ENCODE measurements around the gene PACS2.

The PACS2 gene

DNA sequence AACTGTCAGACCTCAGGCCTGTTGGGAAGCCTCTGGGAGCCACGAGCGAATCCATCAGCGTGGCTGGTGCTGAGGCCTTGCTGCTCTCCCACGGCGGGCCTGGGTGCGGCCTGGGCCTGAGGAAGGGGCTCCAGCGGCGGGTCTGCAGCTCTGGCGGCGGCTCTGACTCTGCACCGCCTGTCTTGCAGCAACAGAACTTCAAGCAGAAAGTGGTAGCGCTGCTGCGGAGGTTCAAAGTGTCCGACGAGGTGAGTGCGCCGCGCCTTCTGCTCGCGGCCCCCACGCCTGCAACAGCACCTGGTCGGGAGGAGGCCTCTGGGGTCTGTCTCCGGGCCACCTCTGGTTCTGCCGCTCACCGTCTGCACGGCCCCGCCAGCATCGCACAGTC, 55.1 kb downstream of the PACS2 start:
- no peak for DNase-seq (ENCODE audit: low spot score)

GRCh38 chr14:105374389-105374788, 59.8 kb downstream of the PACS2 start:
- DNase-seq (ENCODE audit: low spot score): no peak

DNA sequence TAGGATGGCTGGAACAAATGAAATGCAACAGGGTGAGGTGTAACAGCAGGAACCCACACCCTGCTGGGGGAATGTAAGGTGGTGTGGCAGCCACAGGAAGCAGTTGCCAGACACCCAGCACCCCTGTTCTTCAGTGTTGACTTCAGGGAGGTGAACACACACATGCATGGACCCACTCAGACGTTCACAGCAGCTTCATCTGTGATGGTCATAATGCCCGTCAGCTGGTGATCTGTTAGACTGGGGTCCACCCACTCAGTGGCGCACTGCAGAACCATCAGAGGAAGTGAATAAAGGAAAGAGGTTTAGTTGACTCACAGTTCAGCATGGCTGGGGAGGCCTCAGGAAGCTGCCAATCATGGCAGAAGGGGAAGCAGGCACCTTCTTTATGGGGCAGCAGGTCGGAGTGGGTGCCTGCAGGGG, 61.1 kb downstream of the PACS2 start:
- DNase-seq (ENCODE audit: low spot score): no peak

DNA sequence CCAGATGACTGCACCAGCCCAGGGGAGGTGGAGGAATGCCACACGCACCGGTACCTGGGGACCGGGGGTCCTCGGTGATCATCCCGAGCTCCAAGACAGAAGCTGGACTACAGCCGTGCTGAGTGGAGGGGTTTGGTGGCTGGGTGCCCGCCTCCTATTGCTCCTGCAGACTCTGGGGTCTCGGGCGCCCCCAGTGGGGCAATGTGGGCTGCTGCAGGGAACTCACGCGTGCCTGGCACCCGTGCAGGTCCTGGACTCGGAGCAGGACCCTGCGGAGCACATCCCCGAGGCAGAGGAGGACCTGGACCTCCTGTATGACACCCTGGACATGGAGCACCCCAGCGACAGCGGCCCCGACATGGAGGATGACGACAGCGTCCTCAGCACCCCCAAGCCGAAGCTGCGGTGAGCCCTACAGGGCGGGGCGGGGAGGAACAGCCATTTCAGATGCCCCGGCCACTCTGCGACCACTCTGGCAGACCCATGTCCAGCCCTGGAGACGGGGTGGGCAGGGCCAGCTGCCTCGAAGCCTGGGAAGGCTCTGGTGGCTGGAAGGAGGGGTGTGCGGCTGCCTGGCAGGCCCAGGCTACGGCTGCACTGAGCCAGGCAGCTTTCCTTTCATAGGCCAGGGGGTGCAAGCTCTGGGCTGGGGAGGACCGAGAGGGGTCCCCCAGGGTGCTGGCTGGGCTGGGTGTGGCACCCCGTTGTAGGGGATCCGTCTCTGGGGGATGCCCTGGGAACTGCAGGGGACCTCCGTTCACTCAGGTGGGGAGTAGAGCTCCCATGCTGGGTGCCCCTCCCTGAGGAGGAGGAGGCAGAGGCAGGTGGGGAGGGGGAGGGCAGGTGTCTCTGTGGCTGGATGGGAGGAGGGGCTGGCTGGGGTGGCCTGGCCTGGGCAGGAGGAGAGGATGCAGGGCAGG, 62.2 kb downstream of the PACS2 start:
- no peak for DNase-seq (ENCODE audit: low spot score)

- no peak for DNase-seq (ENCODE audit: low spot score)
These were observed 63.1 kb downstream of the PACS2 start for GRCh38 chr14:105377555-105378182.

DNA sequence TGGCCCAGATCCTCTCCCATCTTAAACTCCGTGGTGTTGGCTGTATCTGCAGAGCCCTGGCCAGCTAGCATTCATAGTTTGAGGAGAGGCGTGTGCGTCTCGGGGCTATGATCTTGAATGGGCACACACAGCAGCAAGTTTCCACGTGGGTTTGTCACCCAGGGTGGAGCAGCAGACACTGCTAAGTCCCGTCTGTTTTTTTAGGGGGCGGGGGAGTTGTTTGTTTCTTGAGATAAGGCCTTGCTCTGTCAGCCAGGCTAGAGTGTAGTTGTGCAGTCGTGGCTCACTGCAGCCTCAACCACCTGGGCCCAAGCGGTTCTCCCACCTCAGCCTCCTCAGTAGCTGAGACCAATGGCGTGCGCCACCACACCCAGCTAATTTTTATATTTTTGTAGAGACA, 63.7 kb downstream of the PACS2 start:
- no peak for DNase-seq (ENCODE audit: low spot score)

DNA sequence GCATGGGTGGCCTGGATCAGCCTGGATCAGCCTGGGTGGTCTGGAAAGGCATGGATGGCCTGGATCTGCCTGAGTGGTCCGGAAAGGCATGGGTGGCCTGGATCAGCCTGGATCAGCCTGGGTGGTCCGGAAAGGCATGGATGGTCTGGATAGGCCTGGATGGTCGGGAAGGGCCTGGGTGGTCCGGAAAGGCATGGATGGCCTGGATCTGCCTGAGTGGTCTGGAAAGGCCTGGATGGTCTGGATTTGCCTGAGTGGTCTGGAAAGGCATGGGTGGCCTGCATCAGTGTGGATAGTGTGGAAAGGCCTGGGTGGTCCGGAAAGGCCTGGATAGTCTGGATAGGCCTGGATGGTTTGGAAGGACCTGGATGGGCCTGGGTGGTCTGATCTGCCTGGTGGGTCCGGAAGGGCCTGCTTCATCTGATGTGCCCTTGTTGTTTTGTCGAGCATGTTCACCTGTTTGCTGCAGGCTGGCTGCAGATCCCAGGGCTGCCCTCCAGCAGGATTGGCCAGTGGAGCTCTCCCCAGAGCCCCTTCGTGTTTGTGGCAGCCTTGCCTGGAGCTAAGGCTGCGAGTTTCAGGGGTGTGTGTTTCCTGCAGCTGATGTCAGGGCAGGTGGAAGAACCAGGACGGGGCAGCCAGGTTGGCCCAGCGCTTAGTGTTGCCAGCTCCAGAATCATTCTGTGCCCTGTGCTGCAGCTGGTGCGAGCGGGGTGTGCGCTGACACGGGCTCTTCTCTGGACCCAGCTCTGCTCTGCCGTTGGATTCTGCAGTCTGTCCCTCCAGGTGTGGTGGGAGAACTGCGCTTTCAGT, 64.5 kb downstream of the PACS2 start:
- no peak for DNase-seq (ENCODE audit: low spot score)

- no peak for DNase-seq (ENCODE audit: low spot score)
These were observed 65.4 kb downstream of the PACS2 start for GRCh38 chr14:105379946-105380345.

DNA sequence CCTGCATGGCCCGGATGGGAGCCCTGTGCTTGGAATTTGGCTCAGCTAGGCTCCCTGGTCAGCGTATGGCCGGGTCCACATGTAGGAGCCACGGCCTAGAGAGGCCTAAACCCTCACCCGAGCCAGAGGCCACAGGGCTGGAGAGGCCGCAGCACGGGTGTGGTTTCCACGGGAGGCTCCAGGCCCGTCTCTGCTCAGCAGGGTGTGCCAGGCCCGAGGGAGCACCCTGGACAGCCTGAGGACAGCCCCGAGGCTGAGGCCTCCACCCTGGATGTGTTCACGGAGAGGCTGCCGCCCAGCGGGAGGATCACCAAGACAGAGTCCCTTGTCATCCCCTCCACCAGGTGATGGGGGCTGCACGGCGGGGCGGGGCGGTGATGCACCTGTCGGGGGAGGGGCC, 66.2 kb downstream of the PACS2 start:
- DNase-seq (ENCODE audit: low spot score): no peak

- no peak for DNase-seq (ENCODE audit: low spot score)
These were observed 67.1 kb downstream of the PACS2 start for GRCh38 chr14:105381446-105382342.

DNA sequence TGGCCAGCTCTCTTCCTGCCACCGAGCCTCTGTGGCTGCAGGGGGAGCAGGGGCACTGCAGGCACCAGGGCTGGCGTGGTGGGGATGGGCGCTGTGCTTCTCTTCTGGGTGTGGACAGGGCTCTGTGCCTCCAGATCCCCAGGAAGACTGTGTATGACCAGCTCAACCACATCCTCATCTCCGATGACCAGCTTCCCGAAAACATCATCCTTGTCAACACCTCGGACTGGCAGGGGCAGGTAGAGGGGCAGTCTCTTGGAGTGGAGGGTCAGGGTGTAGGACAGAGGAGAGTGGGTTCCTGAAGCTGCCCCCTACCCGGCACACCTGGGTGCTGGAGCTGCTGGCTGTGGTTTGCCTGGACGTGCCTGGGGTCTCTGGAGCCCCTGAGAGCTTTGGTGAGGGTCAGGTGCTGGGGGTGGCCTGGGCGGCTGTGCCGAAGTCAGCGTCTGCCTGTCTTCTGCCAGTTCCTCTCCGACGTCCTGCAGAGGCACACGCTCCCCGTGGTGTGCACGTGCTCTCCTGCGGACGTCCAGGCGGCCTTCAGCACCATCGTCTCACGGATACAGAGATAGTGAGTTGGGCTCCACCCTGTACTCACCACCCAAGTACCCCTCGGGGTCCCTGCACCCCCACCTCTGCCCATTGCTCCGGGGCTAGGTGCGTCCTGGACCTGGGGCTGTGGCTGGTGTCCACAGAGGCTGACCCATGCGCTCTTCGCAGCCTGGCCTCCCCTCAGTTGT, 68.0 kb downstream of the PACS2 start:
- DNase-seq (ENCODE audit: low spot score): no peak

DNA sequence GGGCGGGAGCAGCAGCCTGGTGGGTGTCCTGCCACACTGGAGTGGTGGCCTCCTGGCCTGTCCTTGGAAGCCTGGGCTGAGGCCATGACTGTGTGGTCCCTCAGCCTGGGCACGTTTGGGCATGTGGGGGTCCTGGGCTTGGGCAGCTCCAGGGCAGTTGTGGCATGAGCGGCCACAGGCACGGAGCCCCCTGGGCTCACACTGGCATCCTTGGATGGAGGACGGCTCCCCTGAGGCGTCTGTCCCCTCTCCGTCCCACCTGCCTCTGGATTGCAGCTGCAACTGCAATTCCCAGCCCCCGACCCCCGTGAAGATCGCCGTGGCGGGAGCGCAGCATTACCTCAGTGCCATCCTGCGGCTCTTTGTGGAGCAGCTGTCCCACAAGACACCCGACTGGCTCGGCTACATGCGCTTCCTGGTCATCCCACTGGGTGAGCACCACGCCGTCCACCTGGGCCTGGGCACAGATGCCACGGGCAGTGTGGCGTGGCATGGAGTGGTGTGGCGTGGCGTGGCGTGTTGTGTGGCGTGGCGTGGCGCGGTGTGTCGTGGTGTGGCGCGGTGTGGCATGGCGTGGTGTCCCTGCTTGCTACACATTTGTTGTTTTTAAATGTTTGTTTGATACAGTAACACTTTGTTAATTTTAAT, 68.7 kb downstream of the PACS2 start:
- no peak for DNase-seq (ENCODE audit: low spot score)

- DNase-seq (ENCODE audit: low spot score): no peak
These were observed 69.6 kb downstream of the PACS2 start for GRCh38 chr14:105384041-105384557.

DNA sequence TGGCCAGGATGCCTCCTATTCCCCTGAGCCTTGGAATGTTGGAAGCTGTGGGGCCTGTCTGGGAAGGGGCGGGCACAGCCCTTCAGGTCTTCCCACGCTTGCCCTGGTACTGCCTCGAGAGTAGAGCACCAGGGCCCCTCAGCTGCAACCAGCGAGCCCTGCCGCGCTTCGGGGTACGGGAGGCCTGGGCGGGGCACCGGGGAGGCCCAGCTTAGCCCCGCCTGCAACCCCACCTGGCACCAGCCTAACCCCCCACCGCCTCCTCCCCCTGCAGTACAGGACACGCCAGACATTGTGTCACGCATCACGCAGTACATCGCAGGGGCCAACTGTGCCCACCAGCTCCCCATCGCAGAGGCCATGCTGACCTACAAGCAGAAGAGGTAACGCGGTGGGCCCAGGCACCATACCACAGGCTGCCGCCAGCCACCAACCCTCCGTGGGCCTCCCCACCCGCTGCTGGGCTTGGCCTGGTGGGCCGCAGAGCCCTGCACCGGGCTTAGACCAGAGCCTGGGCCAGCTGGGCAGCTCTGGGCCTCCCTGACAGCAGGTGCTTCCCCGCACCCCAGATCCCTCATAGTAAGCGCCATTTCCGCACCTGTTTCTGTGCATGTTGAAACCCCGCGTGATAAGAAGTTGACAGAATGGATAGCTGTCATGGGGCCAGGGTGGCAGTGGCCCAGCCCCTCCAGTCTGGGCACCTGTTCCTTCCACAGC, 70.2 kb downstream of the PACS2 start:
- DNase-seq (ENCODE audit: low spot score): no peak

GRCh38 chr14:105385322-105385637, 70.7 kb downstream of the PACS2 start:
- DNase-seq (ENCODE audit: low spot score): no peak

DNA sequence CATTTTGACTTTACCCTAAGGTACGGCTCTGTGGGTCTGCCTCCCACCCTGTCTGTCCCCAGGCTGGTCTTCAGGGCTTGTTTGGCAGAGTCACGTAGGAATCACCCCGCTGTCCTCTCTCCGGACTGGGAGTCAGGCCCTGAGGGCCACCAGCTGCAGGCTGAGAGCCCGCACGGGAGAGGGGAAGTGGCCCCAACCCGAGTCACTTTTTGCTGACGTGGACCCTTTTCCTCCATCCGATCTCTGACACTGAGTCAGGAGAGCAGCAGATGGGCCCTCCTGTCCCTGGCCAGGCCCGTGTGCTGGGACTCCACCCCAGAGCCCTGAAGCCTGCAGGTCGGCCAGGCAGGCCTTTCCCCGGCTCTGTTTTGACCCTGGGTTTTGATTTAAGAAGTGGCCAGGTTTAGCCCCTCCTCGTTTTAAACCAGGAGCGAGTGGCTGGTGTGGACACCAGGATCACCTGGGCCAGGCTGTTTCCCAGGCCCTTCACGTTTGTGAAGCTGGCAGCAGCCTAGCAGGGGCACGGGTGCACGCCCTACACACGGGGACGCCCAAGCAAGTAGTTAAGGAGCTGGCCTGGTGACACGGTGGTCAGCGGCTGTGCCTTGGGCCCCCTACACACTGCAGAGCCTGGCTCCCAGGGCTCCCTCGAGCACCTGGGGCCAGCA, 71.3 kb downstream of the PACS2 start:
- no peak for DNase-seq (ENCODE audit: low spot score)

DNA sequence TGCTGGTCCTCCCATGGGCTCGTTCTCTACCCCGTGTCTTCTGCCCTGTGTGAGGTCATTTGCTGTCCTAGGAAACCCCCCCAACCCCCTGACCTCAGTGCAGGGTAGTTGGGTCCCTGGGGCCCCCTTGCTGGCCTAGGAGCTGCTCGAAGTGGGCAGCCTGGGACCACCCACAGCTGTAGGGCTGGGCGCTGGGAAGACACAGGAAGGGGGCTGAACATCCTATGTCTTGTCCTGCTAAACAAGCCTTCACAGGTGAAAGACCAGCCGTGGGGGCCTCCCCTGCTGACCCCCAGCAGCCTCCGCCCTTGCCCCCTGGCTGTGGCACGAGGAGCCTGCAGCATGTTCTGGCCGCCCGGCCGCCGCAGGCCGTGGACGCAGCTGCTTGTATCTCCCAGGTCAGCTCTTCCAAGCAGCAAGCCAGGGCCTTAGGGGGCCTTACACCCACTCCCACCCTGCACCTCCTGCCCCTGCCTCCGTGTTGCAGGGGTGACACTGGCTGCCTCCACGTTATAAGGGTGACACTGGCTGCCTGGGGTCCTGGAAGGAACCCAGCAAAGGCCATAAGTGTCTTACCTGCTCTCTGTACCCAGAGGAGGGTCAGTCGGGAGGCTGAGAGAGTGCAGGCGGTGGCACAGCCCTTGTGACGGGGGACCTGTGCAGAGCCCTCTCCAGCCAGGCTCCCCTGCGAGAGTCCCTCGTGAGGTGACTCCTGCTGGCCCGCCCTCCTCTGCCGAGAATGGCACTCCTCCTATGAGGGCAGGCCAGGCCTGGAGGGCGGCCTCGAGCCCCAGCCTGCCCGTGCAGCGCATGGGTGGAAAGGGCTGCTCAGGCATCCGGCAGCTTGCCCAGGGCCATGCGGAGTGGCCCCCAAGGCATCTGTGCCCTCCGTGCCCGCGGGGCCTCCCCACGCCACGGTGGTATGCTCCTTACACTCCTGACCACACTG, 72.3 kb downstream of the PACS2 start:
- DNase-seq (ENCODE audit: low spot score): no peak

GRCh38 chr14:105387530-105387922, 73.0 kb downstream of the PACS2 start:
- no peak for DNase-seq (ENCODE audit: low spot score)

All from HuH-7 (cell line).